NCI-H1417 (cell line): ENCODE measurements around the gene AK9.

Source experiments
- DNase-seq, 3 experiments: peaks; one replicate each; lab custom pipeline; 2025; lab: John Stamatoyannopoulos, UW

AK9 gene

GRCh38 chr6:109458774-109459531 is 232.0 kb downstream of the AK9 start:
- DNase-seq: peak in 1 of 3 experiments; percentile 30

GRCh38 chr6:109457562-109457996 is 233.4 kb downstream of the AK9 start:
- peak in 1 of 3 experiments; percentile 24 for DNase-seq

DNA sequence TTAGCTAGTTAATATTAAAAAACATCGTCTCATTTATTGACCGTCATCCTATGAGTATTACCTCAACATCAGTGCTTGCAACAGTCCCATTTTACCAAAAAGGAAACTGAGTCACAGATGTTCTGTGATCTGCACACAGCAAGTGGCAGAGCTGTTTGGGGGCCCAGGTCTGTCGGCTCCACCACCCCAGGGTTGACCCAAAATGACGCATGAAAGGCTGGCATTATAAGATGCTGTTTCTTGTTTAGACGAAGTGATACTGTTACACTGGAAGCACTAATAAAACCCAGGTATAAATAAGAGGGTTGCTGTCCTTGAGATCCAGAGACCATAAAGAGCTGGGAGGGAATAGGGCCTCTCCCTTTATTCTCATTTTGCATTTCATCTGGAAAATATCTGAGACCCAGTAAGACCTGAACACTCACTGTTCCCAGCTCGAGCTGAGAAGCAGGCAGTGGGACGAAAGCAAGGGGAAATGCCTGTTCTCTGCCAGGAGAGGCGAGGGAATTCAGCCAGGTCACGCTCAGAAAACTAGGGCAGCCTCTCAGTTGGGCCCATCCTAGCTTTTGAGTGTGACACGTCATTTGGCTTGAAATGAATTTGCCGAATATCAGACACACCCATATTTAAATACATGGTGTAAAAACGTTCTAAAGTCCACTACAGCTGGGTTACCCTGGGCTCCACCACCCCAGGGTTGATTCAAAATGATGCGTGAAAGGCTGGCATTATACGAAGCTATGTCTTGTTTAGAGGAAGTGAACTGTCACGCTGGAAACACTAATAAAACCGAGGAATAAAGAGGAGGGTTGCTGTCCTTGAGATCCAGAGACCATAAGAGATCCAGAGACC is 234.1 kb downstream of the AK9 start:
- peak in 1 of 3 experiments; percentile 28 for DNase-seq

DNA sequence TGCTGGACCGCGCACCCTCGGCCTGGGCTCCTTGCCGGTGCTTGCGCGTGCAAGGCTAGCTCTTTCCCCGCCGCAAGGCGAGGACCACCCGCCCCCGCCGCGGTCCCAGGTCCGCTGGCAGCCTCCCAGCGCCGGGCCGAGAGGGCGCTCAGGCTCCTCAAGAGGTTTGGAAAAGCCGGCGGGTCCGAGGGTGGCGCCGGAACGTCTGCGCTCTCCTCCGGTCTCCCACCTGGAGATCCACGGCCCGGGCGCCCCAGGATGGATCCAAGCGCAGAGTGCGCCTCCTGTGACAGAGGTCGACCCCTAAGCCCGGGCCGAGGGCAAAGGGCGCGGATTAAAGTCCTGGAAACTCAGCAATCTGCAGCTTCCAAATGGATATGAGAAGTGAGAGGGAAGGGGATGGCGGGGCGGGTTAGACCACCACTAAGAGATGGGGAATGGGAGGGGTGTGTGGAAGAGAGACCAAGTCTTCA is 234.9 kb downstream of the AK9 start:
- peak in 1 of 3 experiments; percentile 73 for DNase-seq

GRCh38 chr6:109455437-109456110 is 235.4 kb downstream of the AK9 start, which contains the start of gene MICAL1:
MICAL1 (minus strand) TSS chr6:109455772; CDS start chr6:109454196, 1,576 bp downstream.
- DNase-seq: peak; percentile 79 to 89 (median 86)

DNA sequence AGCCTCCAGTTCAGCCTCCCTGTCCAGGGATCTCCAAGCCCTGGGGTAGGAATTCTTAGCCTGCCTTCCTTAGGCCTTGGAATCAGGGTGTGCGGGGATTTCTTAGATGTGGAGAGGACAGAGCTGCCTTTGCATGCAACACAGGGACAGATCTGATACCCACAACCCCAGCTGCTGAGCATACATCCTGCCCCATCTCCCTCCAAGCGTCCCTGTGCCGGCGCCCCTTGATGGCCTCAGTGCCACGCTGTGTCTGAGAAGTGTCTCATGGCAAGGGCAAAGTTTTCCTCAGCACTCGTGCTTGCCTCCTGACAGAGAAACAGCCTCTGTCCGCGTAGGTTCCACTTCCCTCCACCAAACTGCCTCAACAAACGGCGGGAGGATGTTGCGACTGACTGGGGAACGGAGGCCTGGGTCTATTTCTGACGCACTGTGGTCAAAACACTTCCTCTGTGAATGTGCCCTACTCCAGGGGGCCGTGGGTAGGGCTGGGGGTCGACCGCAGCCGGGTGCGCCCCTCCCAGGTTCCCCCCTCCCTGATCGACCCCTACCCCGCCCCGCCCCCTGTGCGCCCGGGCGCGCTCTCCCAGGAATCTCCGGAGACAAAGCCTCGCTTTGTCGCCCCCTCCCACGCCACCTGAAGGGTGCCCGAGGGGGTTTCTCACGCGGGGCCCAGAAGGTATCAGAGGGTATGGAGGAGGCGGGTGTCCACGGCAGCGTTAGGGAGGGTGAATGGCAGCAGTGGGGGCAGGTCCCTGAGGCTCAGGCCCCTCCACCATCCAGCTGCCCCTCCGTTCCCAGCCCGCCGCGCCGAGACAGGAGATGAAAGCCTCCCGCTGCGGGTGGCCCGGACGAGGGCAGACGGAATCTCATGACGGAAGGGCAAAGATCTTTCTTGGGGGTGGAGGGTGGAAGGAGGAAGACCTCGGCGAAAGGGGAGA is 236.2 kb downstream of the AK9 start:
- peak; percentile 59 to 79 (median 77) for DNase-seq

DNA sequence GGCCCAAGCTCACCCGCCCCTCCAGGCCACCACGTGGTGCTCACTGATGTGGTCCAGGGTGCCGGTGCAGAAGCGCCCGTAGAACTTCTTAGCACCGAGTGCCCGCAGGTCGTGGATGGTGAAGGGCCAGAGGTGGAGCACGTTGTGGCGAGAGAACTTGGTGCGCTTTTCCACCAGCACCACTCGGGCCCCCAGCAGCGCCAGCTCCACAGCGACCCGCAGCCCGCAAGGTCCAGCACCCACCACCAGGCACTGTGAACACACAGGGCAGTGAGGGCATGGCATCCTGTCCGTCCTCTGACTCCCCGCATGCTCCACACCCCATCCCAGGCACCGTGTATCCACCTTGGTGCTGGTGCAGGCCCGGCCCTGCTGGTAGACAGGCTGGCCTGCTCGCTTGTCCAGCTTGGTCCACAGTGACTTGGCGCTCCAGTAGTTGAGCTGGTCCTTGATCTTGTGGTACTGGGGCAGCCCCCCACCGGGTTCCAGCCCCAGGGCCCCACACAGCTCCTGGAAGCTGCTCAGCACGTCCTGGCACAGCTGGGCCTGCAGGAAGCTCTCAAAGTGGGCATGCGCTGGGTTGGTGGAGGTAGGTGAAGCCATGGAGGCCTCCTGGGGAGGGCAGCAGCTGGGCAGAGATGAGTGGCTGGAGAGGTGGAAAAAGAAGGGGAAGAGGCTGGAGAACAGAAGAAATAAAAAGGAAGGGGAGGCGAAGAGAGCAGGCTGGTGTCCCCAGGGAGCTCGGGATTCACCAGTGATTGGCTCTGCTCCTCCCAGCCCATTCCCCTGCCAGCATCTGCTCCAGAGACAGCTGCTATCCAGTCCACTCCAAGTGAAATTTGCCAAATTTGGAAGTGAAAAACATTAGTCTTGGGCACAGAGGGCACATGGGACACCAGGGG is 237.2 kb downstream of the AK9 start:
- peak; percentile 48 to 87 (median 65) for DNase-seq

- no peak for DNase-seq
Observed at GRCh38 chr6:109453156-109453555, 237.8 kb downstream of the AK9 start.

GRCh38 chr6:109452181-109452580 is 238.8 kb downstream of the AK9 start:
- no peak for DNase-seq

GRCh38 chr6:109451376-109451775 is 239.6 kb downstream of the AK9 start:
- no peak for DNase-seq

DNA sequence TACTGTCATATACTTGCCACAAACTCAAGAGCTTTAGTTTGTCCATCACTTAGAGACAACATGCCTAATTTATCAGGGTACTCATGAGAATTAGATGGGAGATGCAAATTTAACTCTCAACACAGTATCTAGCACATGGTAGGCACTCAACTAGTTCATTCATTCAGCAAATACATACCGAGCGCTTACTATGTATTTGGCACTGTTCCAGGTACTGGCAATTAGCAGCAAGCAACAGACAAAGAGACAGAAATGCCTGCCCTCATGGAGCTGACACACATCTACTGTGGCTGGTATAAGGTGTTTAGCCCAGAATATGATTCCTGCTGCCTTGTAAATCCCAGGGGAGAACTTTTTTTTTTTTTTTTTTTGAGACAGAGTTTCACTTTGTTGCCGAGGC is 240.2 kb downstream of the AK9 start:
- DNase-seq: peak in 1 of 3 experiments; percentile 10

GRCh38 chr6:109449795-109450673 is 241.0 kb downstream of the AK9 start:
- DNase-seq: no peak

DNA sequence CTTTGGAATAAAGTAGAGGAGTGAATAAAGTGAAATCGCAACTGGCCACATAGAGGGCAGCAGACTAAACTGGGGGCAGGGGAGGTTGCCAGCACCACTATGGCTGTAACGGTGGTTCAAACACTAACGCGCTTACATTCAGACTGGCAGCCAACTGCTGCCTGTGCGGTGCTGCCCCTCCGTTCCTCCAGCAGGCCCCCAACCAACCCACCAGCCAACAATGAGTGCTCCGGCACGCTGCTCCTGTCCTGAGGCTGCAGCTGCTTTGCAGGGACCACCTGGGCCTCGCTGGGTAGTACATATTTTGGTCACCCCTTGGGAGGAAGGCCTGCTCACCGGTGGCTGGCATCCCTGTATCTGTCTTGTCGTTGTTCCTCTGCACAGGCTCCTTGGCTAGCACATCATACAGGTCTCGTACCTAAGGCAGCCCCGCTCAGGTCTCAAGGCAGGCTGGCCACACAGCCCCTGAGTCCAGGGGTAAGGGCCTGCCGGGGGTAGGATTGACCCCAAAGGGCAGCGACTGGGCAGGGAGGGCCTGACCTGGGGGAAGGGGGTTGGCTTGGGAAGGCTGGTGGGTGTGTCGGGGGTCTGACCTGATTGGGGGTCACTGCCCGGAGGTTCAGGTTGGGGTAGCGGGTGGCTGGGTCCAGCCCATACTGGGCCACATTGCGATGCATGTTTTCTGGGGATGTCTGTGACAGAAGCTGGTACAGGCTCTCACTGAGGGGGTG is 241.8 kb downstream of the AK9 start:
- no peak for DNase-seq

DNA sequence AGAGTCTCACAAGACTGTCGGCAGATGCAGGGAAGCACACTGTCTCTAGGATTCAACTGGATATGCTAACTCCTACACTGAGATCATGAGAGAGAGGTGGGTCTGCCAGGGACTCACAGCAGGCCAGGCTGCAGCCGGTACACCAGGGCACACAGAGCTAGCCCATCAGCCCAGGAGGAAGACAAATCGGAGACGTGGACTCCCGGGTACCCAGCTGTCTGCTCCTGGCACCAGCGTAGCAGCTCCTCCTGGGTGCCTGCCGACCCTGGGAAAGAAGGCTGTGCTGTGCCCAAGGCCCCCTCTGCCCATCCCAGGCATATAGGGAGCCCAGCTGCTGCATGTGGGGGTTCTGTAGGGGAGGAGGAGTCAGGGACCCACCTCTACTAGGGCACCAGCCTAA is 242.4 kb downstream of the AK9 start:
- no peak for DNase-seq

DNA sequence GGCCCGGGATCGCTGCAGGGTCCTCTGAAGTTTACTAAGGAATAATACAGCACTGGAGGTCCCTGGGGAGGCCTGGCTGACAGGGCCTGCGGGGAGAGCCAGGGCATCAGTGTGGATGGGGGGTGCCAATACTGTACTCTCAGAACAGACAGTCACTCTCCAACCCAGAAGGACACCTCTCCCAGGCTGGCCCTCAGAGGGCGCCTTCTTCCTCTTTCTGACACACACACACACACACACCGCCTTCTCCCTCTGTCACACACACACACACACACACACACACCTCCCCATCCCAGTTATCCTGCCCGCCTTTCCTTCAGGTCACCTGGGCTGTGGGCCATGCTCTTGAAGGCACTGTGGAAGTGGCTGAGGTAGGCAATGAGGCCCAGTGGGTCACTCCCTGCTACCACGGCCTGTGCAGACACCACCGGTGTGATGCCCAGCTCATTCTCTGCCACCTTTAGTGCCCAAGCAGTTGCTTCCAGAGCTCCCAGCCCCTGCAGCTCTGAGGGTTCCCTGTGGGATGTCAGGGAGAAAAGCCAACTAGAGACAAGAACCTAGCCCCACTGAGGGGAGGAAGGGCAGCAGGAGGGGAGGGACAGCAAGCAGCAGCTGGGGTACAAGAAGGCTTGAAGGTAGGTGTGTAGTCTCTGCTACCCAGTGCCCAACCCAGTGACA is 243.0 kb downstream of the AK9 start:
- DNase-seq: no peak

DNA sequence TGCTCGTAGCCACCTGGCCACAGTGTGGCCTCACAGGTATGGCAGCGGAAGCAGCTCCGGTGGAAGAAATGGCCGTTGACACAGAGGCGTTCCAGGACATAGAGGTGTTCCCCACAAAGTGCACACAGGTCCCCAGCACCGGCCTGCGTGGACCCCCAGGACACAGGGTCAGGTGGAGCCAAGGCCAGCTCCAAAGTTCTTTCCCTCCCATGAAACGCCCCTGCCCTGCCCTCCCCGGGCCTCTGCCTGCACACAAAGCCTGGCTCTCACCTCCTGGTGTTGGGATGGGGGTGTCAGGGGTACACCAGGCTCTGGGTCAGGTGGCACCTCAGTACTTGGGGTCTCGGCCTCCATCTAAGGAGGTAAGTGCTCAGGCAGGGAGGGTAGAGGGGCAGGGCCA is 243.9 kb downstream of the AK9 start:
- DNase-seq: no peak

GRCh38 chr6:109446541-109446940 is 244.5 kb downstream of the AK9 start:
- no peak for DNase-seq

DNA sequence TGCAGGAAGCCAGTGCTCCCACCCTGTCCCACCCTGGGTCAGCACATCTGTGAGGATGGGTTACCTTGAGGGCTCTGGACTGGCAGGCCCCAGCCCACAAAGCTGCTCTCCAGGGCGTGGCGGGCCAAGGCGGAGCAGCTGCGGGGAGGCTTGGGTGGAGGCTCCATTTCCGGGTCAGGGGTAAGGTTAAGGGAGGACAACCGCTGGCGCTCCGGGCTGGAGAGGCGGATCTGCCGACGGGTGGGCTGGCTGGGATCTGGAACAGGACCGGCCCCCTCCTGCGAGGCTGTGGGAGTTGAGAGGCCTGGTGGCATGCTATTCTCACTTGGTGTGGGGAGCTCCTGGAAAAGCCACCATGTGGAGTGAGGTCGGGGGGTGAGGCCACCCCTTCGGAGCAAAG is 244.9 kb downstream of the AK9 start:
- no peak for DNase-seq
